GM18520 (cell line): ENCODE data around the gene CHD9.
"Not testable (repeated sequence)": the region's sequence is repeated elsewhere in the genome, so short reads cannot be mapped to it uniquely, and the experiment has no call there.

Source experiments
- ATAC-seq: cut with Tn5 transposase; IDR thresholded peaks from one replicate; pipeline ENCODE4 v1.9.1; 2021; ENCODE audit not compliant: unreplicated experiment

Gene CHD9

GRCh38 chr16:53074296-53074695 is 19.5 kb downstream of the CHD9 start:
- not testable (repeated sequence) for ATAC-seq

GRCh38 chr16:53075461-53075860 is 20.7 kb downstream of the CHD9 start:
- ATAC-seq, result not testable (repeated sequence)

DNA sequence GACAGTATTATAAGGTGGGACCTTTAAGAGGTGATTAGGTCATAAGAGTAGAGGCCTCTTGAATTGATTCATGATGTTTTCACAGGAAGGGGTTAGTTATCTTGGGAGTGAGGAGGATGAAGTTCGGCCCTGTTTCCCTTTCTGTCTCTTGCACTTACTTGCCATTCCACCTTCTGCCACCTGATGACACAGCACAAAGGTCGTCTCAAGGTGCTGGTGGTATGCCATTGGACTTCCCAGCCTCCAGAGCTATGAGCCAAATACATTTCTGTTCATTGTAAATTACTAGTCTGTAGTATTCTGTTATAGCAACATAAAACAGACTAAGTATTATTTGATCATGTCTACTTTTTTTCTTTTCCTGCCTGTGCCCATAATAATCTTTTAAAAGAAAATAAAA is 23.5 kb downstream of the CHD9 start:
- ATAC-seq, result no peak

- ATAC-seq, result no peak
Measured at GRCh38 chr16:53078765-53079485, 24.1 kb downstream of the CHD9 start.

GRCh38 chr16:53080345-53081031 is 25.7 kb downstream of the CHD9 start:
- ATAC-seq, result no peak

GRCh38 chr16:53081032-53081424 is 26.2 kb downstream of the CHD9 start:
- no peak for ATAC-seq

DNA sequence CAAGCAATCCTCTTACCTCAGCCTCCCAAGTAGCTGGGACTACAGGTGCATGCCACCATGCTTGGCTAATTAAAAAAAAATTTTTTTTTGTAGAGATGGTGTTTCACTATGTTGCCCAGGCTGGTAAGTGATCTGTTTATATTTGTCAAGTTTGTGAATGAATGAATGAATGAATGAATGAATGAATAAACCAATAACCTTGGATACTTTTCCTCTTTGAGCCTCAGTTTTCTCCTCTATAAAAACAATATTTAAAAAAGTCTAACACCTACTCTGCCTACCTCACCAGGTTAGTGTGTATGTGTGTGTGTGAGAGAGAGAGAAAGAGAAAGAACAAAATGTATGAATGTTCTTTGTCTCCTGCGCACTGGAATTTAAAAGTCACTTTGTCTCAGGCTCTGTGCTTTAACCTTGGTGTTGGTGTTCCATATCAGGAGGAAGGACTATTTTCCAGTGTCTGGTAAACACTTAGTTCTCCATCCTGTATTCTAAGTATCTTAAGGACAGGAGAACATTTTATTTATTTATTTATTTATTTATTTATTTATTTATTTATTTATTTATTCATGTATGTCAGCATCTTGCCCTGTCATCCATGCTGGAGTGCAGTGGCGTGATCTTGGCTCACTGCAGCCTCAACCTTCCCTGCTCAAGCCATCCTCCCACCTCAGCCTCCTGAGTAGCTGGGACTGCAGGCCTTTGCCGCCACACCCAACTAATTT is 27.1 kb downstream of the CHD9 start:
- ATAC-seq, result no peak

GRCh38 chr16:53082509-53082908 is 27.7 kb downstream of the CHD9 start:
- no peak for ATAC-seq

- ATAC-seq, result no peak
Measured at GRCh38 chr16:53083119-53083518, 28.3 kb downstream of the CHD9 start.

DNA sequence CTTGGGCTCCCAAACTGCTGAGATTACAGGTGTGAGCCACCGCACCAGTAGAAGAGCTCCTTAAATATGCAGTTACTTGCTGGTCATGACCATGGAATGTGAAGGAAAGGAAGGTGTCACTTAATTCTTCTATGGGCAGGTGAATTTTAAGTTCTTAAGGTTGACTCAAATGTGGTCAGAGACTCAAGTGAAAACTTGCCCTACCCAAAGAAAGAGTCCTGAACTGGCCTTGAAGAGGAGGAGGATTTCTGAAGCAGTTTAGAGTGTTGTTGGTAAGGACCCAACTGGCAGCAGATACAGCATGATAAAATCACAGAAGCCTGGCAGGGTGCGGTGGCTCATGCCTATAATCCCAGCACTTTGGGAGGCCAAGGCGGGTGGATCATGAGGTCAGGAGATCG is 29.4 kb downstream of the CHD9 start:
- no peak for ATAC-seq

DNA sequence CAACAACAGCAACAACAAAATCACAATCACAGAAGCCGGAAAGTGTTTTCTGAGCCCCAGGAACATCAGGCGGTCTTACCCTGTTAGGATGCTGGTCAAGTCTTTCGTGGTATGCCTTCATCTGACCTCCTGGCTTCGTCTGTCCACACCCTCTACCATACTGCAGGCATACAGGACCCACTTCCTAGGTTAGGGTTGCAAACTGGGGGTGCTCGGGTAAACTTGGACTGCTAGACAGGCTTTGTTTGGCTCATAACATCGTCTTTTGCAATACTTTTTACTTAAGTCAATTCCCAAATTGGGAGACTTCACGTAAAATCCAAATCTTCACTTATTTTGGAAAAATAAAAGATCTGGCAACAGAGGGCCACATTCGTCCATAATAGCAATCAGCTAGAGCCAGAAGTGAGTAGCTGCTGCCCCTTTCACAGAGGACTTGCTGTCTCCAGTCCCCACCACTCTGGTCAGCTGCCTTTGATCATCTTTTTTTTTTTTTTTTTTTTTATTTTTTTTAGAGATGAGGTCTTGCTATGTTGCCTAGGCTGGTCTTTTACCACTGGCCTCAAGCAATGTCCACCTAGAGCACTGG is 30.0 kb downstream of the CHD9 start:
- no peak for ATAC-seq

DNA sequence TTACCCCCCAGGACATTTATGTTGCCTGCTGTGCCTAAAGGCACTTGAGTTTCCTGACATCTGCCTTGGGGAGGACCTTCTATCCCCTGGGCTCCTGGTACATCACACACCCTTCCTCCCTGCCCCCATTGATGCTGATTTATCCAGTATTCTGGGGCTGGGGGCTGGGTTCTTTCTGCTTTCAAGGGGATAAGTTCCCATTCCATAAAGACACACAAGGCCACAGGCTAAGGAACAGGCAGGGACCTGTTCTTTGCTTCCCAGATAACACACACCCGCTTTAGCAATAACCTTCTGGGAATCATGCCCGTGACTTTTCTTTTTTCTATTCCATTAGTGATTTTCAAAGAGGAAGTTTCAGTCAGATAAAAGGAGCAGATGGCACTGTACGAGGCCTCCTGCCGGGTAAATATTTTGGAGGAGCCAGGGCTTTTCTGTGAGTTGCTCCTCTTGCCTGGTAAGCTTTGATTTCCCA is 30.6 kb downstream of the CHD9 start:
- ATAC-seq, result no peak

DNA sequence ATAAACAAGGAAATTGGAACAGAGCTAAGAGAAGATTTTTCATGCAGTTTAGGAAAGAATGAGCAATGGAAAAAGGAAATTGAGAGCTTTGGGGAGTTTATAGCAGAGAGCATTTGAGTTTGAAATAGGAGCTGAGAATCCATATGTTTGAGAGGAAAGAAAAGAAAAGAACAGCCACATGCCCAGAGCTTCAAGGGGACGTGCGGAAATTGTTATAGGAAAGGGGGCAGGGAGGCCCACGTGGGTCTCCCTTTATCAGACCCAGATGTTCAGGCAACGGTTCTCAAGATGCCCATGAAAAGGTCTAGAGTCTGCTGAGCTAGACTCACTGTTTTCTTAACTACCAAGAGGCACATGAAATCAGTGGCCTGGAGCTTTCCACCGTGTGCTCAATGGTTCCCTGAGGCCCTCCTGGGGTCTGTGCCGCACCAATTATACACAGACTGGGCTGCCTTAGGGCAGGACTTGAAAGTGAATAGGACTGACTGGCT is 31.2 kb downstream of the CHD9 start:
- ATAC-seq, result no peak

GRCh38 chr16:53087101-53087500 is 32.3 kb downstream of the CHD9 start:
- ATAC-seq, result no peak

- ATAC-seq, result no peak
Measured at GRCh38 chr16:53089434-53090285, 34.9 kb downstream of the CHD9 start.

GRCh38 chr16:53090286-53090590 is 35.4 kb downstream of the CHD9 start:
- no peak for ATAC-seq

- ATAC-seq, result peak; percentile 27
Measured at GRCh38 chr16:53090591-53091411, 36.0 kb downstream of the CHD9 start.

- peak; percentile 66 for ATAC-seq
Measured at GRCh38 chr16:53091466-53092211, 36.8 kb downstream of the CHD9 start.

GRCh38 chr16:53092284-53092683 is 37.5 kb downstream of the CHD9 start:
- no peak for ATAC-seq
